ENCODE data around the gene BAG1.

DNA sequence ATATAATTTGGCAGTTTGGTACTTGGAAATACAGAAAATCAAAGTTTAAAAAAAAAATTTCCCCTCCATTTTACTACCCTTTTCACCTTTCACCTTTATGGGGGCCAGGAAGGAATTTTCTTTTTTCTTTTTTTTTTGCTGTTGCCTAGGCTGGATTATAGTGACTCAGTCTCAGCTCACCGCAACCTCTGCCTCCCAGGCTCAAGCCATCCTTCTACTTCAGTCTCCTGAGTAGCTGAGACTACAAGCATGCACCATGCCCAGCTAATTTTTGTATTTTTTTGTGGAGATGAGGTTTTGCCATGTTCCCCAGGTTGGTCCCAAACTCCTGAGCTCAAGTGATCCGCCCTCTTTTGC, 9.4 kb upstream of the BAG1 start:
- no peak for TF ChIP-seq EZH2phosphoT487 (IDR thresholded peaks at IDR 0.05; ENCODE audit: borderline replicate concordance, low read length)
- TF ChIP-seq, protein P1, sequence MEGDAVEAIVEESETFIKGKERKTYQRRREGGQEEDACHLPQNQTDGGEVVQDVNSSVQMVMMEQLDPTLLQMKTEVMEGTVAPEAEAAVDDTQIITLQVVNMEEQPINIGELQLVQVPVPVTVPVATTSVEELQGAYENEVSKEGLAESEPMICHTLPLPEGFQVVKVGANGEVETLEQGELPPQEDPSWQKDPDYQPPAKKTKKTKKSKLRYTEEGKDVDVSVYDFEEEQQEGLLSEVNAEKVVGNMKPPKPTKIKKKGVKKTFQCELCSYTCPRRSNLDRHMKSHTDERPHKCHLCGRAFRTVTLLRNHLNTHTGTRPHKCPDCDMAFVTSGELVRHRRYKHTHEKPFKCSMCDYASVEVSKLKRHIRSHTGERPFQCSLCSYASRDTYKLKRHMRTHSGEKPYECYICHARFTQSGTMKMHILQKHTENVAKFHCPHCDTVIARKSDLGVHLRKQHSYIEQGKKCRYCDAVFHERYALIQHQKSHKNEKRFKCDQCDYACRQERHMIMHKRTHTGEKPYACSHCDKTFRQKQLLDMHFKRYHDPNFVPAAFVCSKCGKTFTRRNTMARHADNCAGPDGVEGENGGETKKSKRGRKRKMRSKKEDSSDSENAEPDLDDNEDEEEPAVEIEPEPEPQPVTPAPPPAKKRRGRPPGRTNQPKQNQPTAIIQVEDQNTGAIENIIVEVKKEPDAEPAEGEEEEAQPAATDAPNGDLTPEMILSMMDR (IDR thresholded peaks at IDR 0.05; ENCODE audit: low read depth, low read length, poor library complexity, severe bottlenecking), result no peak
